Thymus (tissue), 11 donors: ENCODE results near the gene CXCR6. TPM values are rescaled to one million over a fixed set of nuclear protein-coding genes. Genes with fewer than 3 reads are reported as not detected.

ENCODE experiments used
- DNase-seq, 9 donors: peaks; one replicate each; pipeline ENCODE4 v3.0.0-alpha.2; 2013; ENCODE audit warnings: low spot score in 9 of 9, low read depth in 6 of 9, missing footprints in 1 of 9
- H3K27ac ChIP-seq, 2 donors: one replicate each; pipeline ENCODE4 v1.5.1; 2013; ENCODE audit warnings: control low read depth in 1 of 2, low read depth in 1 of 2, low read length in 1 of 2, mild to moderate bottlenecking in 1 of 2, moderate library complexity in 1 of 2
- H3K27me3 ChIP-seq, 2 donors: one replicate each; pipeline ENCODE4 v1.5.1; 2013; ENCODE audit warnings: low read length in 1 of 2; ENCODE audit not compliant: control insufficient read depth in 2 of 2, insufficient read depth in 1 of 2
- H3K36me3 ChIP-seq, 2 donors: one replicate each; pipeline ENCODE4 v1.5.1; 2013; ENCODE audit warnings: low read length in 1 of 2, mild to moderate bottlenecking in 1 of 2, moderate library complexity in 1 of 2; ENCODE audit not compliant: control insufficient read depth in 2 of 2, insufficient read depth in 2 of 2
- H3K4me1 ChIP-seq, 2 donors: one replicate each; pipeline ENCODE4 v1.5.1; 2013; ENCODE audit warnings: low read length in 2 of 2; ENCODE audit not compliant: control insufficient read depth in 2 of 2, insufficient read depth in 2 of 2
- H3K4me3 ChIP-seq, 2 donors: one replicate each; pipeline ENCODE4 v1.5.1; 2013; ENCODE audit warnings: low read length in 2 of 2, control low read depth in 1 of 2, mild to moderate bottlenecking in 1 of 2
- H3K9me3 ChIP-seq, 2 donors: one replicate each; pipeline ENCODE4 v1.5.1; 2013; ENCODE audit warnings: low read length in 1 of 2, mild to moderate bottlenecking in 1 of 2; ENCODE audit not compliant: control insufficient read depth in 2 of 2, insufficient read depth in 1 of 2
- WGBS: extraction: QIAGEN DNeasy Blood & Tissue Kit; methylation state at CpG from one replicate; pipeline ENCODE4 v1.1.7; 2013; 5-methylcytosine and 5-hydroxymethylcytosine counted together
- polyA plus RNA-seq: library from polyadenylated mRNA; stranded (reverse); fragments of 200-250 nt; gene quantifications from one replicate; pipeline ENCODE4 v1.2.3, GENCODE V29; 2013
- total RNA-seq: library from RNA; stranded (reverse); fragments of 120-200 nt; gene quantifications from one replicate; pipeline ENCODE4 v1.2.4, GENCODE V29; 2013
- donor health status: healthy.

CXCR6 gene
- total and polyA plus RNA-seq, 2 donors = 8.5 to 10.4 TPM

DNA sequence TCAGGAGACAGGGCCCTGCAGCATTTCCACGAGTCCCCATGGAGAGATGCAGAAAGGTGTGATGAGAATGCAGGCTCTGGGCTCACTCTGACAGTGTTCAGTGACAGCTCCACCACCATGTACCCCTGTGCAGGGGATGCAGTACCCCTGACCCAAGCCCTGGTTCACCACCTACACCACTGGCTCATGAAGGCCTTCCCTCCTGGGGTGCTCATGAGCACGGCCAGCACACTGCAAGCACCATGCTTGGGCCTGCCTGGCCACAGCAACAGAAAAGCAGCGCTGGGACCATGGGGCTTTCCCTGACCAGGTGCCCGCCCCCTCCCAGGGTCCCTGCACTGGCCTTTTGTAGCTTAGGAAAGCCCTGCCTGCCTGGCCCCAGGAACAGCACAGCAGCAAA, 6.2 kb downstream of the CXCR6 start:
- Histone ChIP-seq H3K27me3 (no peaks in the 10 kb centered on the region), H3K9me3 (peaks cover 0 to 4% of the 10 kb centered on the region in 2 donors), H3K4me3 (no peak overlapping the region), H3K27ac (peak overlapping the region in 1 of 2 donors; percentile 49), H3K36me3 (peaks cover 79 to 94% of the 10 kb centered on the region in 2 donors), H3K4me1 (peaks cover 20 to 49% of the 10 kb centered on the region in 2 donors)
- WGBS = 99% methylated on average over 4 of the region's 4 CpGs
- no peak for DNase-seq

DNA sequence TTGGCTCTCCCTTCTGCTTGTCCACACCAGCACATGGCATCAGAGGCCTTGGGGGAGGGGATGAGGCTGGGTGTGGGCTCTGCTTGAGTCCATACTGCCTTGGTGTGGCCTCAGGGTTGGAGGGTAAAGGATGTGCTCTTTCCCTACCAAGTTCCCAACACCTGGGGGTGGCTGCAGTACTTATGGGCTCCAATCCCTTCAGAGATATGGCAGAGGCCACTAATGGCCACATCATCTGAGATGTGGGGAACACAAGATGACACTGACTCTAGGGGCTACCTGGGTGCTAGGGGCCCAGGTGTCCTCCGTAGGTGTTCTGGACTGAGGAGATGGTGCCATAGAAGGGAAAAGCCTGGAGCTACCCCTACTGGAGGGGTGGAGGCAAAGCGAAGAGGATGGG, 6.9 kb downstream of the CXCR6 start:
- H3K4me3 ChIP-seq = no peak overlapping the region
- peaks cover 20 to 43% of the 10 kb centered on the region in 2 donors for H3K4me1 ChIP-seq
- peaks cover 0 to 4% of the 10 kb centered on the region in 2 donors for H3K9me3 ChIP-seq
- WGBS = 95% methylated on average over 2 of the region's 2 CpGs
- no peaks in the 10 kb centered on the region for H3K27me3 ChIP-seq
- peak overlapping the region; percentile 2 to 6 for H3K27ac ChIP-seq
- peaks cover 83 to 98% of the 10 kb centered on the region in 2 donors for H3K36me3 ChIP-seq
- no peak for DNase-seq

GRCh38 chr3:45950686-45951600, 7.7 kb downstream of the CXCR6 start:
- H3K36me3 ChIP-seq = peaks cover 90 to 99% of the 10 kb centered on the region in 2 donors
- peaks cover 20 to 37% of the 10 kb centered on the region in 2 donors for H3K4me1 ChIP-seq
- H3K9me3 ChIP-seq = peaks cover 0 to 4% of the 10 kb centered on the region in 2 donors

DNA sequence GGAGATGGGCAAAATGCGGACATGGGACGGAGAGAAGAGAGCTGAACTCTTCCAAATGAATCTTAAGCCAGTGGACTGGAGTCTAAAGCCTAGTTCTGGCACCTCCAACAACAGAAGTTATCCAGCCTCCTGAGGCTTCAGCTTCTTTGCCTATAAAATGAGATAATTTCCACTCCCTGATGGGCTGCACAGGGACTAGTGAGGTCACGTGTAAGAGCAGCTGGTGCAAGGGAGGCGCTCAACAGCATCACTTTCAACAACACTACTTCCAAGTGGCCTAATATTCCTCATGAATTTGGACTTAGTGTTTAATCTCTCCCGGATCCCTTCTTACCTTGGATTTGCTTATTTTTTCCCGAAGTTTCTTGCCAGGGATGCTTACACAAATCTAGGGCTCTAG, 8.7 kb downstream of the CXCR6 start:
- no peak for DNase-seq
- Histone ChIP-seq H3K4me1 (peaks cover 18 to 33% of the 10 kb centered on the region in 2 donors), H3K27me3 (no peaks in the 10 kb centered on the region), H3K4me3 (no peak overlapping the region), H3K27ac (no peak overlapping the region), H3K36me3 (peaks cover 90 to 97% of the 10 kb centered on the region in 2 donors), H3K9me3 (peaks cover 0 to 4% of the 10 kb centered on the region in 2 donors)
- WGBS = 89% methylated on average over 6 of the region's 6 CpGs

More at GRCh38 chr3:45950686-45951600, 7.7 kb downstream of the CXCR6 start:
- H3K27ac ChIP-seq = peak overlapping the region; percentile 39 to 61
- H3K27me3 ChIP-seq = no peaks in the 10 kb centered on the region
- peak in 1 of 9 donors; percentile 68 for DNase-seq
- no peak overlapping the region for H3K4me3 ChIP-seq
- WGBS = 84% methylated on average over 6 of the region's 6 CpGs

DNA sequence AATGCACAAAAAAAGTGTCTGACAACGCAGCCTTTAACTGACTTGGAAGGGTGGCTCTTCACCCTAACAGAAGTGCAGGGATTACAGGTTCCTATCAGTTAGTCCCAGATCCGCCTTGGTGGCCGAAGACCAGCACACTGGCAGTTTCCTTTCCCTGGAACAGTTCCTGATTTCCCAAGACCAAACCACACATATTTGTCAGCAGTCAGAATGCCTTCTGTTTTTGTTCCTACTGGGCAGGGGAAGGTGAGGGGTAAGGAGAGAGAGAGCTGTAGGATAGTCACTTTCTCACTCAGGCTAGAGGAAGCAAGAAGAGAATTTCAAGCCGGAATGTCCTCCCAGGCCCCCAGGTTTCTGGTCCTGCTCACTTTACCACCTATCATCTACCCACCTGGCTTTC, 9.2 kb downstream of the CXCR6 start:
- peaks cover 15 to 33% of the 10 kb centered on the region in 2 donors for H3K4me1 ChIP-seq
- H3K9me3 ChIP-seq = peaks cover 0 to 4% of the 10 kb centered on the region in 2 donors
- 98% methylated on average over 4 of the region's 4 CpGs for whole genome bisulfite sequencing
- H3K36me3 ChIP-seq = peaks cover 86 to 97% of the 10 kb centered on the region in 2 donors
- H3K27ac ChIP-seq = no peak overlapping the region
- no peaks in the 10 kb centered on the region for H3K27me3 ChIP-seq
- DNase-seq = no peak
- no peak overlapping the region for H3K4me3 ChIP-seq

GRCh38 chr3:45953536-45953935, 10.3 kb downstream of the CXCR6 start:
- peaks cover 88 to 98% of the 10 kb centered on the region in 2 donors for H3K36me3 ChIP-seq
- no peak for DNase-seq
- H3K9me3 ChIP-seq = peaks cover 0 to 4% of the 10 kb centered on the region in 2 donors
- no peak overlapping the region for H3K27ac ChIP-seq
- 98% methylated on average over 4 of the region's 4 CpGs for WGBS
- H3K27me3 ChIP-seq = no peaks in the 10 kb centered on the region
- no peak overlapping the region for H3K4me3 ChIP-seq
- H3K4me1 ChIP-seq = peaks cover 15 to 32% of the 10 kb centered on the region in 2 donors

DNA sequence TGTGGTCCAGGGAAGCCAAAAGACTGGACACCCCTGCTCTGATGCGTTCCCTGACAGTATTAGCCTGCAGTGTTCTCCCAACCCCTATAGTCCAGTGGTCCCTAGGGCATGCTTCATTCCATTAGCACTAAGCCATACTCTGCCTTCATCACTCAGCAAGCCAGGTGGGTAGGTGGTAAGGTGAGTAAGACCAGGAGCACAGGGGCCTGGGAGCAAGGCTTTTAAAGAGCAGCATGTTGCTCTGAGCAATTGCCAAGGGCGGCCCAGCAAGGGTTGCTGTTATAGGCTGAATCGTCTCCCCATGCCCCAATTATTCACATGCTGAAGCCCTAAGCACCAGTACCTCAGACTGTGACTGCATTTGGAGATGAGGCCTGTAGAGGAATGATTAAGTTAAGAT, 11.0 kb downstream of the CXCR6 start:
- DNase-seq = no peak
- no peaks in the 10 kb centered on the region for H3K27me3 ChIP-seq
- H3K27ac ChIP-seq = no peak overlapping the region
- H3K4me1 ChIP-seq = peaks cover 11 to 24% of the 10 kb centered on the region in 2 donors
- peaks cover 88 to 98% of the 10 kb centered on the region in 2 donors for H3K36me3 ChIP-seq
- H3K4me3 ChIP-seq = no peak overlapping the region
- 98% methylated on average over 3 of the region's 3 CpGs for WGBS
- H3K9me3 ChIP-seq = peaks cover 0 to 3% of the 10 kb centered on the region in 2 donors

GRCh38 chr3:45955017-45955647, 11.9 kb downstream of the CXCR6 start:
- WGBS = 89% methylated on average over 11 of the region's 11 CpGs
- Histone ChIP-seq H3K9me3 (no peaks in the 10 kb centered on the region), H3K4me3 (no peak overlapping the region), H3K4me1 (peaks cover 7 to 16% of the 10 kb centered on the region in 2 donors), H3K27ac (no peak overlapping the region), H3K27me3 (no peaks in the 10 kb centered on the region), H3K36me3 (peaks cover 88 to 98% of the 10 kb centered on the region in 2 donors)
- no peak for DNase-seq

- 93% methylated on average over 4 of the region's 4 CpGs for WGBS
- Histone ChIP-seq H3K27ac (no peak overlapping the region), H3K4me3 (no peak overlapping the region), H3K9me3 (no peaks in the 10 kb centered on the region), H3K4me1 (peaks cover 6 to 10% of the 10 kb centered on the region in 2 donors), H3K27me3 (no peaks in the 10 kb centered on the region), H3K36me3 (peaks cover 91 to 98% of the 10 kb centered on the region in 2 donors)
- no peak for DNase-seq
Observed at GRCh38 chr3:45955706-45956105, 12.4 kb downstream of the CXCR6 start.
